Measurements from ENCODE around the gene DUSP23.

Gene DUSP23

GRCh38 chr1:159798893-159799292, 18.1 kb downstream of the DUSP23 start:
- TF ChIP-seq, protein P1, sequence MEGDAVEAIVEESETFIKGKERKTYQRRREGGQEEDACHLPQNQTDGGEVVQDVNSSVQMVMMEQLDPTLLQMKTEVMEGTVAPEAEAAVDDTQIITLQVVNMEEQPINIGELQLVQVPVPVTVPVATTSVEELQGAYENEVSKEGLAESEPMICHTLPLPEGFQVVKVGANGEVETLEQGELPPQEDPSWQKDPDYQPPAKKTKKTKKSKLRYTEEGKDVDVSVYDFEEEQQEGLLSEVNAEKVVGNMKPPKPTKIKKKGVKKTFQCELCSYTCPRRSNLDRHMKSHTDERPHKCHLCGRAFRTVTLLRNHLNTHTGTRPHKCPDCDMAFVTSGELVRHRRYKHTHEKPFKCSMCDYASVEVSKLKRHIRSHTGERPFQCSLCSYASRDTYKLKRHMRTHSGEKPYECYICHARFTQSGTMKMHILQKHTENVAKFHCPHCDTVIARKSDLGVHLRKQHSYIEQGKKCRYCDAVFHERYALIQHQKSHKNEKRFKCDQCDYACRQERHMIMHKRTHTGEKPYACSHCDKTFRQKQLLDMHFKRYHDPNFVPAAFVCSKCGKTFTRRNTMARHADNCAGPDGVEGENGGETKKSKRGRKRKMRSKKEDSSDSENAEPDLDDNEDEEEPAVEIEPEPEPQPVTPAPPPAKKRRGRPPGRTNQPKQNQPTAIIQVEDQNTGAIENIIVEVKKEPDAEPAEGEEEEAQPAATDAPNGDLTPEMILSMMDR (IDR thresholded peaks at IDR 0.05; ENCODE audit: control insufficient read depth, extremely low read depth, insufficient read depth) = peak; percentile 77
- DNase-seq (ENCODE audit: low read depth) = peak; percentile 61
- H3K4me3 ChIP-seq (ENCODE audit: low read depth, low read length) = no peak overlapping the region

DNA sequence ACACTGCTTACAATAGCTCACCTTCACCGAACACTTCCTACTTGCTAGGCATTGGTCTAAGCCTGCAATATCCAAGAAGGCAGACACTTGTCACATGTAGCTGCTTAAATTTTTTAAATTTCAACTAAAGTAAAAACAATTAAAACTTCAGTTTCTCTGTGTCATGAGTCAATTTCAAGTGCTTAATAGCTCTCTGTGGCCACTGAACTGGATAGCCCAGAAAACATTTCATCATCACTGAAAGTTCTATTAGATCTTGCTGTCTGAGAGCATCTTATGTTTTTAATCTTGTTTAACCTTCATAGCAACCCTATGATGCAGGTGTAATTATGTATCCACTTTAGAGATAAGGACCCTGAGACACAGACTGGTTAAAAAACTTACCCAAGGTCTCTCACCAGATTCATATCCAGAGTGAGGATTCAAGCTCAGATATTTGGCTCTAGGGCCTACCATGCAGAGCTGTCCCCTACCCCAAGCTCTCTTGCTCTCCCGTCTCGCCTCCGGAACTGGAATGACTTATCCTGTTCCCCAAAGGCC, 18.8 kb downstream of the DUSP23 start:
- no peak for DNase-seq (ENCODE audit: low read depth)
- TF ChIP-seq, protein P1 (IDR thresholded peaks at IDR 0.05; ENCODE audit: control insufficient read depth, extremely low read depth, insufficient read depth) = no peak
- no peak overlapping the region for H3K4me3 ChIP-seq (ENCODE audit: low read depth, low read length)

GRCh38 chr1:159800177-159800930, 19.6 kb downstream of the DUSP23 start:
- DNase-seq (ENCODE audit: low read depth) = no peak
- TF ChIP-seq, protein P1 (IDR thresholded peaks at IDR 0.05; ENCODE audit: control insufficient read depth, extremely low read depth, insufficient read depth) = no peak
- H3K4me3 ChIP-seq (ENCODE audit: low read depth, low read length) = no peak overlapping the region

DNA sequence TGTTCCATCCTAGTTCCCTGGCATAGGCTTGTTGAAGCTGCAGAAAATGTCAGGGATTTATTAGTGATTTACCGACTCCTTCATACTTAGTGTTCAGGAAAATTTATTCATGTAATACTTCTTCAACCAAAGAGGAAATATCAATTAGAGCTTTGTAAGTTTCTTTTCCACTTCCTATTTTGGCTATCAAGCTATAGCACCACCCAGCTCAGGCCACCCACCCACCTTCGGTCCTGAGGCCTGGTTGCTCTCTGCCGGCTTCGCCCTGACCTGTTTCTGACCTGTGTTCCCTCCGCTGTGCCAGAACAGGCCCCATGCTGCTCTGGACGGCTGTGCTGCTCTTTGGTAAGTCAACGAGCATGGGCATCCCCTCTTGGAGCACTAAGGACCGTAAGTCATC, 21.3 kb downstream of the DUSP23 start, which contains the start of gene FCRL6:
TSS of gene FCRL6 (plus strand) at position 250 of the 400 bp plus-strand sequence. CDS start at position 315, 65 bp downstream.
- TF ChIP-seq, protein P1 (IDR thresholded peaks at IDR 0.05; ENCODE audit: control insufficient read depth, extremely low read depth, insufficient read depth) = no peak
- no peak for DNase-seq (ENCODE audit: low read depth)
- no peak within 1 kb of the TSS for H3K4me3 ChIP-seq (ENCODE audit: low read depth, low read length)

GRCh38 chr1:159803956-159804689, 23.4 kb downstream of the DUSP23 start:
- TF ChIP-seq, protein P1 (IDR thresholded peaks at IDR 0.05; ENCODE audit: control insufficient read depth, extremely low read depth, insufficient read depth) = no peak
- no peak overlapping the region for H3K4me3 ChIP-seq (ENCODE audit: low read depth, low read length)
- no peak for DNase-seq (ENCODE audit: low read depth)

DNA sequence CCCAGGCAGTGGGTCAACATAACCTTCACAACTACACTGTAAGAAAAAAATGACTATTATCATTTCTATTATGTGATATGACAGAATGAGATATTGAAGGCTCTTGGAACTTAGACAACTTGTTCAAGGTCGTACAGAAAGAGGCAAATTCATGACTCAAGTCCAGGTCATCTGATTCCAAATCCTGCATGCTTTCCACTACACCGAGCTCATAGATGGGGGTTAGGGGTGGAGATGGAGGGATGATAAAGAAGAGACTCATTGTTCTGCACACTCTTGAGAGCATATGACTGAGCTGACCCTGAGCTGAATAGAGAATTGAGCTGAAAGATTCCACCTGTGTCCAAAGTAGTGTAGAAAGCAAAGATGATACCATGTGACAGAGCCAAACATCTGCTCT, 24.2 kb downstream of the DUSP23 start:
- H3K4me3 ChIP-seq (ENCODE audit: low read depth, low read length) = no peak overlapping the region
- DNase-seq (ENCODE audit: low read depth) = no peak
- TF ChIP-seq, protein P1 (IDR thresholded peaks at IDR 0.05; ENCODE audit: control insufficient read depth, extremely low read depth, insufficient read depth) = no peak
